Heart left ventricle (tissue), 13 donors: Measurements from ENCODE around the gene HMGCS2.

Experiments
- CTCF ChIP-seq, 12 donors: fragments of 200-600 bp; sonication (generic) in 4 of 12; IDR thresholded peaks; one replicate each; pipeline versions ENCODE4 v1.5.0 to v1.8.0; 2018 to 2022; ENCODE audit warnings: antibody characterized with exemption in 12 of 12, mild to moderate bottlenecking in 5 of 12
- POLR2A ChIP-seq, 2 donors: fragments of 450-650 bp; IDR thresholded peaks; one replicate each; pipeline ENCODE4 v1.6.1; 2017; ENCODE audit warnings: antibody characterized with exemption in 2 of 2, mild to moderate bottlenecking in 2 of 2, moderate library complexity in 2 of 2
- donor health status: ischemic (EF 13 %, LVEDD 7.1; RV severe dilation, severe dysfunction).
- donor health status: DM: no; HTN: yes; CAD: no.
- donor health status: DM: no; HTN: no; CAD: no.
- donor health status: ischemic (EF 25% LVEDD 6.9; RV normal size, moderate dysfunction).
- donor health status: ischemic (EF 25% LVEDD 5.7; RV mildly dilated, moderate dysfunction).
- donor health status: ischemic (EF 35%, LVEDD 5.7; RV mildly dilated, moderate dysfunction).
- donor health status: nonischemic (EF 11% LVEDD 7.7; RV severe dilation, severe dysfunction).
- donor health status: DM: yes; HTN: yes; CAD: no.
- donor health status: PGD.
- donor health status: ischemic (EF 29% LVEDD 5.4; RV normal size, mild dysfunction).
- donor health status: nonischemic (EF 23%, LVEDD 6.1; RV moderate dilation, normal function).

- no peak for TF ChIP-seq CTCF (IDR thresholded peaks at IDR 0.05)
- no peak for TF ChIP-seq POLR2A (IDR thresholded peaks at IDR 0.05)
Observed at GRCh38 chr1:119799599-119800177, 31.0 kb upstream of the HMGCS2 start.
